H1 (cell line): Measurements from ENCODE around the gene AHDC1. TPM values are rescaled to one million over a fixed set of nuclear protein-coding genes. Genes with fewer than 3 reads are reported as not detected.
A peak's percentile ranks its signal among the peaks of the same experiment; 100 is the strongest.

Source experiments
- CTCF ChIA-PET: fragments of 300-600 bp; sonication (Branson Sonifier 250); formaldehyde crosslinking; loops from one replicate; lab custom pipeline; 2021; ENCODE audit not compliant: partially characterized antibody; lab: Charles Lee
- POLR2A ChIA-PET: fragments of 300-600 bp; sonication (Branson Sonifier 250); formaldehyde crosslinking; loops from one replicate; lab custom pipeline; 2021; ENCODE audit warnings: inconsistent platforms; ENCODE audit not compliant: partially characterized antibody; lab: Charles Lee
- DNase-seq, 2 experiments: peaks; one replicate each; pipeline versions ENCODE4 v3.0.0 to v3.0.0-alpha.2; 2010 to 2022; ENCODE audit warnings: low spot score in 2 of 2, low read depth in 1 of 2, mixed read lengths in 1 of 2
- FAIRE-seq: peaks from 2 replicates; lab custom pipeline; 2011; peaks lifted over from hg19 to GRCh38; lab: Jason Lieb, UNC
- H2AFZ ChIP-seq: 2 replicates; pipeline ENCODE4 v1.8.1; 2012; ENCODE audit warnings: low read length, inconsistent platforms
- H2AK5ac ChIP-seq: 2 replicates; pipeline ENCODE4 v1.6.1; 2013; ENCODE audit warnings: low read depth, low read length
- H2BK120ac ChIP-seq: replicated peaks from 2 replicates; pipeline ENCODE3; 2013; ENCODE audit warnings: low read depth, low read length, inconsistent platforms
- H2BK12ac ChIP-seq: 2 replicates; pipeline ENCODE4 v1.6.1; 2013; ENCODE audit warnings: low read depth, low read length
- H2BK15ac ChIP-seq: 2 replicates; pipeline ENCODE4 v1.6.1; 2013; ENCODE audit warnings: low read length
- H2BK20ac ChIP-seq: 2 replicates; pipeline ENCODE4 v1.6.1; 2013; ENCODE audit warnings: low read length
- H2BK5ac ChIP-seq: 2 replicates; pipeline ENCODE4 v1.6.1; 2013; ENCODE audit warnings: low read depth, low read length
- H3K14ac ChIP-seq: 2 replicates; pipeline ENCODE4 v1.6.1; 2013; ENCODE audit warnings: inconsistent platforms; ENCODE audit not compliant: insufficient read length
- H3K18ac ChIP-seq: 2 replicates; pipeline ENCODE4 v1.6.1; 2013; ENCODE audit warnings: low read length; ENCODE audit errors: extremely low read depth
- H3K23ac ChIP-seq: 2 replicates; pipeline ENCODE4 v1.6.1; 2013; ENCODE audit warnings: inconsistent platforms; ENCODE audit not compliant: insufficient read length
- H3K23me2 ChIP-seq: 2 replicates; pipeline ENCODE4 v1.6.1; 2013; ENCODE audit warnings: low read depth, low read length
- H3K27ac ChIP-seq: 2 replicates; pipeline ENCODE4 v1.6.1; 2011; ENCODE audit warnings: low read depth, low read length, inconsistent platforms
- H3K27me3 ChIP-seq, 4 experiments: replicated peaks in 1 of 4; 1 replicate in 1 of 4; 2 replicates in 3 of 4; pipeline versions ENCODE4 v1.6.1 to v1.8.1; 2011 to 2013; ENCODE audit warnings: low read length in 3 of 4, mild to moderate bottlenecking in 3 of 4, inconsistent platforms in 2 of 4, mixed read lengths in 2 of 4, moderate library complexity in 1 of 4; ENCODE audit not compliant: control insufficient read depth in 3 of 4, insufficient read depth in 3 of 4; ENCODE audit errors: extremely low read depth in 1 of 4
- H3K36me3 ChIP-seq, 4 experiments: 2 replicates each; pipeline versions ENCODE4 v1.6.1 to v1.8.1; 2011 to 2013; ENCODE audit warnings: mild to moderate bottlenecking in 4 of 4, low read length in 3 of 4, moderate library complexity in 2 of 4, control low read depth in 1 of 4, inconsistent platforms in 1 of 4; ENCODE audit not compliant: insufficient read depth in 4 of 4, control insufficient read depth in 2 of 4
- H3K4ac ChIP-seq: replicated peaks from 2 replicates; pipeline ENCODE3; 2013; ENCODE audit warnings: low read length, low read depth, mixed read lengths, inconsistent platforms; ENCODE audit not compliant: insufficient read length
- H3K4me1 ChIP-seq, 4 experiments: replicated peaks in 1 of 4; 1 replicate in 1 of 4; 2 replicates in 3 of 4; pipeline versions ENCODE4 v1.6.1 to v1.8.1; 2011 to 2013; ENCODE audit warnings: low read length in 3 of 4, inconsistent platforms in 2 of 4, mixed read lengths in 1 of 4; ENCODE audit not compliant: insufficient read depth in 4 of 4, control insufficient read depth in 3 of 4
- H3K4me2 ChIP-seq, 2 experiments: 2 replicates each; pipeline versions ENCODE4 v1.6.1 to v1.8.1; 2011 to 2013; ENCODE audit warnings: low read depth in 2 of 2, low read length in 2 of 2, control low read depth in 1 of 2, inconsistent platforms in 1 of 2, mild to moderate bottlenecking in 1 of 2; ENCODE audit not compliant: insufficient read depth in 1 of 2
- H3K4me3 ChIP-seq, 4 experiments: fragments of 200-600, 300-600 bp in 1 of 4; sonication (generic), shearing (Covaris generic), sonication (Bioruptor Twin) in 1 of 4; 2 replicates each; pipeline versions ENCODE4 v1.5.1 to v1.8.1; 2011 to 2016; ENCODE audit warnings: low read length in 4 of 4, low read depth in 3 of 4, control low read depth in 2 of 4, inconsistent platforms in 2 of 4, mild to moderate bottlenecking in 2 of 4, mixed read lengths in 1 of 4, moderate library complexity in 1 of 4; ENCODE audit not compliant: insufficient read depth in 2 of 4; ENCODE audit errors: extremely low read depth in 1 of 4
- H3K56ac ChIP-seq: replicated peaks from 2 replicates; pipeline ENCODE3; 2013; ENCODE audit warnings: low read depth, mild to moderate bottlenecking, mixed read lengths, low read length, inconsistent platforms; ENCODE audit not compliant: insufficient read length
- H3K79me1 ChIP-seq: 2 replicates; pipeline ENCODE4 v1.6.1; 2013; ENCODE audit warnings: low read depth, low read length, control low read depth
- H3K79me2 ChIP-seq, 2 experiments: 2 replicates each; pipeline versions ENCODE4 v1.6.1 to v1.8.1; 2012 to 2013; ENCODE audit warnings: low read length in 2 of 2, mild to moderate bottlenecking in 2 of 2, inconsistent platforms in 1 of 2; ENCODE audit not compliant: insufficient read depth in 2 of 2, control insufficient read depth in 1 of 2
- H3K9ac ChIP-seq, 4 experiments: replicated peaks in 1 of 4; 1 replicate in 1 of 4; 2 replicates in 3 of 4; pipeline versions ENCODE4 v1.6.1 to v1.8.1; 2011 to 2013; ENCODE audit warnings: low read depth in 3 of 4, low read length in 3 of 4, control low read depth in 2 of 4, mild to moderate bottlenecking in 2 of 4, moderate library complexity in 2 of 4, inconsistent platforms in 1 of 4; ENCODE audit errors: extremely low read depth in 1 of 4
- H3K9me3 ChIP-seq, 2 experiments: 2 replicates each; pipeline versions ENCODE4 v1.6.1 to v1.8.1; 2012 to 2013; ENCODE audit warnings: mild to moderate bottlenecking in 2 of 2, moderate library complexity in 2 of 2, control low read depth in 1 of 2, inconsistent platforms in 1 of 2, low read depth in 1 of 2, low read length in 1 of 2, mixed read lengths in 1 of 2; ENCODE audit not compliant: insufficient read depth in 2 of 2
- H4K20me1 ChIP-seq, 2 experiments: replicated peaks in 1 of 2; 2 replicates each; pipeline versions ENCODE3 to v1.8.1; 2011 to 2013; ENCODE audit warnings: inconsistent platforms in 2 of 2, low read length in 2 of 2, mild to moderate bottlenecking in 1 of 2; ENCODE audit not compliant: insufficient read depth in 2 of 2, control insufficient read depth in 1 of 2
- H4K5ac ChIP-seq: 2 replicates; pipeline ENCODE4 v1.6.1; 2013; ENCODE audit warnings: low read length, low read depth, mixed read lengths, inconsistent platforms; ENCODE audit not compliant: insufficient read length
- H4K8ac ChIP-seq: 2 replicates; pipeline ENCODE4 v1.8.0; 2013; ENCODE audit warnings: mild to moderate bottlenecking, moderate library complexity, low read length, inconsistent platforms; ENCODE audit not compliant: insufficient read depth; ENCODE audit errors: extremely low read depth
- H4K91ac ChIP-seq: replicated peaks from 2 replicates; pipeline ENCODE3; 2013; ENCODE audit warnings: low read length, mixed read lengths, inconsistent platforms; ENCODE audit not compliant: insufficient read length
- BRCA1 ChIP-seq: IDR thresholded peaks from 2 replicates; pipeline ENCODE4 v1.6.1; 2012; ENCODE audit warnings: low read depth, low read length, improper control_type of control experiment
- CHD1 ChIP-seq: IDR thresholded peaks from 2 replicates; pipeline ENCODE4 v1.6.1; 2012; ENCODE audit warnings: low read depth, low read length, improper control_type of control experiment
- EGR1 ChIP-seq: IDR thresholded peaks from 2 replicates; pipeline ENCODE4 v1.6.1; 2011; ENCODE audit warnings: low read depth, low read length, borderline replicate concordance
- HDAC6 ChIP-seq: IDR thresholded peaks from one replicate; pipeline ENCODE4 v1.7.1; 2012; ENCODE audit warnings: low read depth, mild to moderate bottlenecking, inconsistent platforms, low read length, moderate library complexity
- JUND ChIP-seq: IDR thresholded peaks from 2 replicates; pipeline ENCODE4 v1.6.1; 2011; ENCODE audit warnings: mild to moderate bottlenecking, improper control_type of control experiment, low read length
- TBP ChIP-seq: IDR thresholded peaks from 2 replicates; pipeline ENCODE4 v1.6.1; 2011; ENCODE audit warnings: low read depth, low read length, improper control_type of control experiment
- YY1 ChIP-seq: IDR thresholded peaks from 2 replicates; pipeline ENCODE4 v1.6.1; 2011; ENCODE audit warnings: low read depth, mild to moderate bottlenecking, low read length
- WGBS, 2 experiments: shearing (Covaris generic) in 1 of 2; methylation state at CpG; one replicate each; pipeline versions ENCODE4 v1.1.6 to v1.1.7; 2013 to 2015; ENCODE audit warnings: low lambda C conversion rate in 2 of 2, mixed read lengths in 2 of 2, inconsistent platforms in 1 of 2, low coverage in 1 of 2, missing lambda C conversion rate in 1 of 2; ENCODE audit not compliant: insufficient replicate concordance in 2 of 2, insufficient coverage in 1 of 2, insufficient read length in 1 of 2; ENCODE audit errors: extremely low coverage in 1 of 2, missing lambda C conversion rate in 1 of 2; 5-methylcytosine and 5-hydroxymethylcytosine counted together
- polyA plus RNA-seq, 7 experiments: library from polyadenylated mRNA; depleted of rRNA in 3 of 7; stranded (reverse) in 5 of 7; unstranded in 2 of 7; fragments of >200 nt in 5 of 7; fragments of 200-250 nt in 2 of 7; gene quantifications; 1 replicate in 5 of 7; 2 replicates in 1 of 7; 4 replicates in 1 of 7; pipeline versions ENCODE4 v1.2.1 to v1.2.3, GENCODE V29; 2011 to 2013; ENCODE audit warnings: missing spikeins in 2 of 7, mixed read lengths in 2 of 7
- total RNA-seq: library from RNA; stranded (reverse); fragmentation: NEBNext Ultra II Directional; extraction: Animal tissue kit (Norgen Biotek cat#: 25700); gene quantifications from 2 replicates; pipeline ENCODE4 v1.2.1, GENCODE V29; 2021
- TF ChIP-seq, protein P1 (sequence below): IDR thresholded peaks from 2 replicates; pipeline ENCODE4 v1.6.1; 2012; ENCODE audit warnings: inconsistent platforms
- TF ChIP-seq, protein P2 (sequence below): IDR thresholded peaks from 2 replicates; pipeline ENCODE4 v1.6.1; 2011; ENCODE audit warnings: low read depth, mild to moderate bottlenecking, low read length; ENCODE audit not compliant: insufficient read depth
- TF ChIP-seq, protein P3 (sequence below): IDR thresholded peaks from 2 replicates; pipeline ENCODE4 v1.6.1; 2011; ENCODE audit warnings: low read length, improper control_type of control experiment

AHDC1 gene
- total and polyA plus RNA-seq, 2 of the 8 experiments (the other 6 are each of a cell fraction or from before 2014, with no cell fraction given): 4.4 to 35.1 TPM

DNA sequence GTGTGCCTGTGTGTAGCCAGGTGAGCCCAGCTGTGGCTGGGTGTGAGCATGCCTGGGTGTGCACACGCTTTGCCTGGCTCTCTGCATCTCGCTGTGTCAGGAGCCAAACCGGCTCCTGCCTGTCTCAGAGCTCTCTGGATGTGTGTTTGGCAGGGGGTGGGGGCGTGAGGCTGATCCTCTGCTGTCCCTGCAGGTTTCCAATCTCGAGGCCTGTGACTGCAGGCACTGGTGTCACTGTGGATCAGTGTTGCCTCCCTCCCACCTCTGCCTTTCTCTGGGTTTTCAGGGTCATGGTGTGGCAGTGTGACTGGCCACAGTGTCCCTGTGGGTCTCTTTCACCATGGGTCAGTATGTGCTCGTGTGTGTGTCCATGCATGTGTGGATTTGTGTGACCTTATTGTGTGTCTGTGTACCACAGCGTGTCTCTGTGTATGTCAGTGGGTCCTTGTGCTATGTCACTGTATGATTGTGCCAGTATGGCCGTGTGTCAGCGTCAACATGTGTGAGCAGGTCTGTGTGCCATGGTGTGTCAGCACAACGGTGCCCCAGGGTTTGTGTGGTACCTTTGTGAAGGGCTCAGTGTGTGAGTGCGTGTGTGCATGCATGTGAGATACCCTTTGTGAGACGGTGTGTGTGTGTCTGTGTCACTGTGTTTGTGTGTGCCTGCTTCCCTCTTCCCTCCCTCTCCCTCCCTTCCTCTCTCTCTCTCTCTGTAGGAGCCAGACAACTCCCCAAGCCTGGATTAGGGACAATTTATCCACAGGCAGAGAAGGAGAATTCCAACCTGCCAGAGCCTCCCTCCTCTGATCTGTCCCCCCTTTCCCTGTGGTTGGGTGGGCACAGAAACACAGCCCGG is 43.4 kb downstream of the AHDC1 start:
- H3K18ac ChIP-seq: peak overlapping the region; percentile 43
- TF ChIP-seq EGR1 (no peak), TBP (no peak), CHD1 (no peak), JUND (no peak), HDAC6 (no peak), YY1 (no peak), BRCA1 (no peak)
- TF ChIP-seq, protein P1, sequence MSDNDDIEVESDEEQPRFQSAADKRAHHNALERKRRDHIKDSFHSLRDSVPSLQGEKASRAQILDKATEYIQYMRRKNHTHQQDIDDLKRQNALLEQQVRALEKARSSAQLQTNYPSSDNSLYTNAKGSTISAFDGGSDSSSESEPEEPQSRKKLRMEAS: no peak
- TF ChIP-seq, protein P2, sequence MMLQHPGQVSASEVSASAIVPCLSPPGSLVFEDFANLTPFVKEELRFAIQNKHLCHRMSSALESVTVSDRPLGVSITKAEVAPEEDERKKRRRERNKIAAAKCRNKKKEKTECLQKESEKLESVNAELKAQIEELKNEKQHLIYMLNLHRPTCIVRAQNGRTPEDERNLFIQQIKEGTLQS: no peak
- TF ChIP-seq, protein P3, sequence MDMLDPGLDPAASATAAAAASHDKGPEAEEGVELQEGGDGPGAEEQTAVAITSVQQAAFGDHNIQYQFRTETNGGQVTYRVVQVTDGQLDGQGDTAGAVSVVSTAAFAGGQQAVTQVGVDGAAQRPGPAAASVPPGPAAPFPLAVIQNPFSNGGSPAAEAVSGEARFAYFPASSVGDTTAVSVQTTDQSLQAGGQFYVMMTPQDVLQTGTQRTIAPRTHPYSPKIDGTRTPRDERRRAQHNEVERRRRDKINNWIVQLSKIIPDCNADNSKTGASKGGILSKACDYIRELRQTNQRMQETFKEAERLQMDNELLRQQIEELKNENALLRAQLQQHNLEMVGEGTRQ: no peak
- H2BK12ac ChIP-seq: peak overlapping the region; percentile 96
- H3K14ac ChIP-seq: no peak overlapping the region
- peak overlapping the region; percentile 99 for H2BK15ac ChIP-seq
- DNase-seq (no peak), FAIRE-seq (no peak)
- peak overlapping the region; percentile 98 for H2BK20ac ChIP-seq
- H2BK5ac ChIP-seq: peak overlapping the region; percentile 90
- H3K23me2 ChIP-seq: peaks cover 2% of the 10 kb centered on the region; the same call in 1 of the 2 replicates
- peaks cover 17% of the 10 kb centered on the region for H3K79me1 ChIP-seq
- peaks cover 9 to 26% of the 10 kb centered on the region in 2 experiments for H4K20me1 ChIP-seq
- H3K9ac ChIP-seq: no peak overlapping the region; a peak in 2 of 7 replicates
- H3K79me2 ChIP-seq: peaks cover 0 to 35% of the 10 kb centered on the region in 2 experiments; a peak in 2 of 4 replicates
- H3K36me3 ChIP-seq: no peaks in the 10 kb centered on the region; a peak in 1 of 8 replicates
- ChIA-PET POLR2A (interaction anchor here (1.0 to 24.3 kb wide), 5 partner anchors 15 to 133 kb away, joined by 3 to 350 read pairs (median 33); partner anchors contain the start of gene AHDC1), CTCF (interaction anchor here (0.7 to 56.1 kb wide), 10 partner anchors 2 to 368 kb away, joined by 3 to 1807 read pairs (median 5); partner anchors contain the start of gene AHDC1)
- no peak overlapping the region for H3K23ac ChIP-seq
- H2AK5ac ChIP-seq: peak overlapping the region; percentile 93
- H3K4me3 ChIP-seq: no peak overlapping the region
- no peak overlapping the region for H3K56ac ChIP-seq
- no peak overlapping the region for H3K4me2 ChIP-seq
- no peak overlapping the region for H2BK120ac ChIP-seq
- H3K27me3 ChIP-seq: no peaks in the 10 kb centered on the region; a peak in 1 of 7 replicates
- WGBS, 2 experiments: 83% methylated on average over 13 of the region's 13 CpGs; no CpG with 5 or more reads in 1 of the 2 experiments
- H4K5ac ChIP-seq: no peak overlapping the region
- peak overlapping the region; percentile 6; the same call in 1 of the 2 replicates for H4K8ac ChIP-seq
- no peak overlapping the region for H2AFZ ChIP-seq
- peak overlapping the region; percentile 96 for H3K4ac ChIP-seq
- H3K9me3 ChIP-seq: no peaks in the 10 kb centered on the region
- peak overlapping the region; percentile 77 for H4K91ac ChIP-seq
- H3K27ac ChIP-seq: peak overlapping the region; percentile 47; the same call in 1 of the 2 replicates
- H3K4me1 ChIP-seq: peaks cover 13 to 66% (median 40%) of the 10 kb centered on the region in 4 experiments
